ENCODE data around the gene NKX2-3.
A peak's percentile ranks its signal among the peaks of the same experiment; 100 is the strongest.

NKX2-3 gene

DNA sequence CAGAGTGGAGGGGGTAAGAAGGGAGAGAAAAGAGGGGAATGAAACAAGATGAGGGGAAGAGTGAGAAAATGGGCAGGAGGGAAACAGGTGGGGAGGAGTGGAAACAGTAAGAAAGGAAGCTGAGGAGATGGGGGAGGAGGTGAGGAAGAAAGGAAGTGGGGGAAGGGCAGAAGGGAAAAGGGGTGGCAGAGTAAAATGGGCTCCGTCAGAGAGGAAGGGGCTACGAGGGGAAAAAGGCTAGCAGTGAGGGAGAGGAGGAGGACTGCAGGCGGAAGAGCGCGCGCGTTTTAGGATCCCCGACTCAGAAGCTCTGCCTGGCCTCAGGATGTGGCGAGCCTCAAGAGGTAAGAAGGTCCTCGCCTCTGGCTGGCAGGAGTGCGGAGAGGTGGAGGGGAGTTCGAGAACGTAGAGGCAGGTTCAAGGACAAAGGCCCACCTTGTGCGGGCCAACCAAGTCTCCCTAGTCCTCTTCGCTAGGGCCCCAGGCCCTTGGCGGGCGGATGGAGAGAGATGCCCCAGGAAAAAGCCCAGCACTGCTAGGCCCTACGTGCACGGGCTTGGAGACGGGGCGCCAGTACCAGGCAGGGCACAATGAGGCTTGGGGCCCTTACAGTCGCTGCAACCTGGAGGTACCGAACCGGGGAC is 5.8 kb upstream of the NKX2-3 start:
- no peak for FAIRE-seq

DNA sequence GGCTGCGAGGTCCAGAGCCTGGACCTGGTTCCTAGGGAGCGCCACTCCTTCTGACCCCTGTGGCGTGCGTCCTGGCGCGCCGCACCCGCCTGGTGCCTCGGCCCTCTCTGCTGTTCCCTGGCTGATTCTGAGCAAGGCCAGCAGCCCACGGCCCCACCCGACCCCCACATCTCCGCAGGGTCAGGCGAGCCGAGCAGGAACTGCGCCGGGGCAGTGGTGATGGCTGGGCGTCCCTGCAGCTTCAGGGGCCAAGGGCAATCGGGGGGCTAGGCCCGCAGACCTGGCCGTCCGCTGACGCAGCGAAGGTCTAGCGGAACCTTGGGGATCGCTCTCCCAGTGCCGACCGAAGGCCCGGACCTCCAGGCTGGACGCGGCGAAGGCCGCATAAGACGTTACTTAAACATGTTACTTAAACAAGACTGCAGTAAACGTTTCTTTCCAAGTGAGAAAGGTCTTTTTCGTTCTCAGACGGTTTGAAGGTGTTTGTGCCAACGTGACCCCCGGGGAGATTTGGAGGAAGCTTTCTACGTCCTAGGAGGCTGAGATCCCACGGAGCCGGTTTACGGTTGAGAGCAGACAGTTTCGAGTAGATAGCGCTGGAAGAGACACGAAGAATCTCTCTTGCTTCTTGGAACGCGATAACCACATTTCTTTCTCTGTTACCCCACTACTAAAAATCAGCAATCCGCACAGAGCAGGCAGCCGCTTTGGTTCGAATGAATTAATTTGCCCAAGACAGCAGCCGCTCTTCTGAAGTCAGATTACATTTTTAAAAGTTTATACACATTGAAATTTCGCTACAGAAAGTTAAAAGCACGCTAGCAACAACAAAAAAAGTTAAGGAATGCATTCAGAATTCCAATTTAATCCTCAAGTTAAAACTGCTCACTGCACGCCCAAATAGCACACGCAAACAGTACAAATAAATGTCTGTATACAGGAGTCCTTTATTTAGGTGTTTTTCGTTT is 4.9 kb upstream of the NKX2-3 start:
- FAIRE-seq = no peak

DNA sequence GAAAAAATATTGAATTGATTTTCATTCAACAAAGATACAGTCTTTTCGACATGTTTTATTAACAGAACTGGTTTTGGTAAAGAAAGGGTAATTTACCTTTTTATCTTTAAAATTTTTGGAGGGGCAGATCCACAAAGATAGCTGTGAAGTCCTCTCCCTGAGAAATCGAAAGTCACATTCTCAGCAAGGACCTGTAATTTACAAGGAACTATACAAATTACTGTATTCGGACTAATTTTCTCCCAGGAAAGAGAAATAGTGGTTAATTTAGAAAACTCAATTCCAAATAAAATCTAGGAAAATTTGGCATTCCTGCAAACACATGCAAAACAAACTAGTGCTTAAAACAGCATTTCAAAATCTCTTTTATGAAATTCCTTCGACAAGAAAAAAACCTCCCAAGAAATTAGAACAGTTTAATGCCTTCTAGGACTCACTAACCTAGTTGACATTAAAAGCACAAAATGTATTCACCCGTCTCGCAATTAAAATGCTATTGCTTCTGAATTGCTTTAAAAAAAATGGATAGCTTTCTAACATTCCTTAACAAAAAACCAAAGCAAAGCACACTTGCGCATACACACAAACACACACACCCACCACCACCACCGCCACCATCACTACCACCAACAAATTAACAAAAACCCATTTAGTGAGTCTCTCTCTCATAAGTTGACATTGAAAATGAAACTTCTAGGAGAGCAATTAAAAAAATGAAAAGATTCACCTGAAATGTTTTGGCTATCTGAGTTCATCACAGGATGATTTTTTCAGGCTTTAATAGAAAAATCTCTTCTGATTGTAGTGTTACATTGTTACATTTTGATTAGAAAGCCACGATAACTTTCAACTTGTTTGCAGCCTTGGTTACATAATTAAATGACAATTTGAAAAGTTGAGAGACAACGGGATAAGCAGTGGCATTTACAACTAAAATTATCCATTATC is 4.0 kb upstream of the NKX2-3 start:
- peak; percentile 58 for FAIRE-seq

DNA sequence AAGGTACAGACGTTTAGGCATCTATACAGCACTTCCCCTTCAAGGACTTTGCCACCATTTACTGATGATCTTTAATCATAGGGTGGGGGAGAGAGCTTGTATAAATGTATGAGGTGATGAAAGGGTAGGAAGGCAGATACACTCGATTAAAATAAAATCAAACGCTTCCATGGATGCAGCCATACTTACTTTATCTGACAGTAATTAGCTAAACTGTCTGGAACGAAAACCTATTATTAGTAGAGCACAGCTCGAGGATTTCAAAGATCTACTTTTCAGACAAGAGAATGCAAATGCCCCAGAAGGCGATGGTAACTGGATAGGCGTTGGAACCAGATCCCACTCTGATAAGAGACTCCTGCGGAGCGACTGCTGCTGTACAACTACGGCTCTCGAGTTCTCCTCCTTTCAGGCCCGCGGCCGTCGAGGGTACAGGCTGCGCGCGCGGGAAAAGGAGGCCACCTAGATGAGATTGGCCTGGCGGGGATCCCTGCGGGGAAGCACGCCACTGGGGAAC is 3.1 kb upstream of the NKX2-3 start:
- FAIRE-seq = no peak

DNA sequence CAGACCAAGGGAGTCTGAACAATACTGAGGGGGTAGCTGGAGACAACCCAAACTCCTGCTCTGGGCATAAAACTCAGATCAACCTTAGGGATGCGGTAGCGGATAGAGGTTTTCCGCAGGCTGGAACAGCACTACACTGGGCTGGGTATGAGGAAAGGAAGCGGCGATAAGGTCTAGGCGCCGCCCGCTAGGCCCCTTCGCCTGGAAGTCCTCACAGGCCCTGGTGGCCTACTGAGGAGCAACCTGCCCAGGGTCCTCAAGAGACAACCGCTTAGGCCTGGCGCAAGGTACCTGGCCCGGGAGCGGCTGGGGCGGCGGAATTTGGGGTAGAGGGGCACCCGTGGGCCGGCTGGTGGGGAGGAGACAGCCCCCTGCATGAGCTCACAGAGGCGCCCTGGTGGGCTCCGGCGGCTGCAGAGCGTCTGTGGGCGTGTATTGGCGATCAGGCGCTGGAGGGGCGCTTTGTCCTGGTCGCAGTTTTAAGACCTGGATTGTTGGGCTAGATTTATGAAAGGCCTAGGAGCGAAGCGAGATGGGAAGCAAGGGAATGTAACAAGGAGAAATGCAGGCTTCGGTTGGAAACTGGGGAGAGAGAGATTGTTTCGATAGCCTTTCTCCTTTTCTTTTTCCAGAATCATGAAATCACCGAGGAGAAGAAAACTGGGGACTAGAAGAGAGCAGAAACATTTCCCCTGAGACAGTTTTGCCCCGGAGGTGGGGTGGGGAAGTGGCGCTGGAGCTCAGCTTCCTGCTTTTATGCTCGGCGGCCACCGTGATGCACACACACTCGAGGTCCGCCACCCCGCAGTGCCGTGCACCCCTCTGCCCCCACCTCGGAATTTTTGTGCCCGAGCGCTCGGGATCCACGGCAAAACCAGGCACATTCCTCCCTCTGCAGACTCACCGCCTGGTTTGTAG is 2.4 kb upstream of the NKX2-3 start:
- FAIRE-seq = no peak

DNA sequence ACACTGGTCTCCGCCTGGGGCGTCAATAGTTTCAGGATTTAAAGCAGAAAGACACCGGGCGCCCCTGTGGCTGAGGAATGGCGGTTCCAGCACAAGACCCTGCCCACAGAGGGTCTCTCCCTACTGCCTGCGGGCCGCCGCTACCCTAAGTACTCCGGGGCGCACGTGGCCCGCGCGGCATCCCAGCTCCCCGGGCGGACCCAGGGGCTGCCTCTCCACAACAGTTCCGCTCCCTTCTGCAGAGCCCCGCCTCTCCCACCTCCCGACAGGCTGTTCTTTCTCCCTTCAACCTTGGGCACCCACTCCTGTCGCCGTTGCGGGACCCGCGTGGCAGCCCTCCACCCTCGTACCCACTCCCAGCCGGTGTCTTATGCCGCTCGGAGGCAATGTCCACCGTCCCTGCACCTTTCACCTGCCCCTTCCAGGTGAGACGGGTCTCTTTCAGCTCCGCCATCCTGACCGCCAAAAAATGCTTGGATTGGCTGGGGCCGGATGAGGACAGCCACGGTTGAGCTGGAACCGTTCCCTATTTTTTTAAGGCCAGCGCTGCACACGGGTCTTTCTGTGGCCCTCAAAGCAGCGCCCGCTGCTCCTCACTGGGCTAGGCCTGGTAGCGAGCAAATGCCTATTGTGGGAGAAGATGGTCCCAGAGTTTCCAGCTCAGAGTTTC is 1.6 kb upstream of the NKX2-3 start:
- no peak for FAIRE-seq

DNA sequence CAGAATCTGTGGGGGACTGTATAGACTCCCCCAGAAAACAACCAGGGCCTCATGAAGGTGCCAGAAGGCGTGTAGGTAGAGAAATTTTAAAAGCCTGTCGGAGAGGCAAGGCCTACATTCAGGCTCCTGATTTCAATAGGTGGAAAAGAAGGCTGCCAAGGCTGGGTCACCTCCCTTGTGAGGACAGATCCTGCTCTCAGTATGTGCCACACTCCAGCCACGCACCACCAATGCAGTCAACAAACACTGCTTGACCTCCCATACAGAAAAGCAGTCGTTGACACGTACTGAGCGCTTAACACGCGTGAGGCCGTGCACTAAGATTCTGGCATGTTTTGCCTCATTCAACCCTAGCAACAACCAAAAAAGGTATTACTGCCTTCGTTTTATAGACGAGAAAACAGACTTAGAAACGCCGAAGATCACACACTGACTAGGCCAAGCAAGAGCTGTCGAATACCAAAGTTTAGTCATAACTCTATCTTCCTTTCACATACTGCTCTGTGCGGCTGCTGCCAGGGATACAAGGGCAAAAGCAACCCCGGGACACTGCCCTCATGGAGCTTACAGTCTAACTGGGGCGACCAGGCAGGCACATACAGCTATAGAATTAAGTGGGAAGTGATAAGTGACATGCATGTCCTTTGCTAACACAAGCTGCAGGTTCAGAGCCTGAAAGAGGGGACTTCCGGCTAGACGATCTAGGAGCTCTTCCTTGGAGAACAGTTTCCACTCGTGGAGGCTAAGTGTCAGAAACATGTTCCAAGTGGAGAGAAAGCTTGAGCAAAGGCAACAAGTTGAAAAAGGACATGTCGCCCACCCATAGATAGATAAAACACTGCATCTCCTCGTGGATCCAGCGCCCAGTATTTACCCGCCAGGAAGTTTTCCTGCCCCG is 797 bp upstream of the NKX2-3 start:
- FAIRE-seq = no peak

DNA sequence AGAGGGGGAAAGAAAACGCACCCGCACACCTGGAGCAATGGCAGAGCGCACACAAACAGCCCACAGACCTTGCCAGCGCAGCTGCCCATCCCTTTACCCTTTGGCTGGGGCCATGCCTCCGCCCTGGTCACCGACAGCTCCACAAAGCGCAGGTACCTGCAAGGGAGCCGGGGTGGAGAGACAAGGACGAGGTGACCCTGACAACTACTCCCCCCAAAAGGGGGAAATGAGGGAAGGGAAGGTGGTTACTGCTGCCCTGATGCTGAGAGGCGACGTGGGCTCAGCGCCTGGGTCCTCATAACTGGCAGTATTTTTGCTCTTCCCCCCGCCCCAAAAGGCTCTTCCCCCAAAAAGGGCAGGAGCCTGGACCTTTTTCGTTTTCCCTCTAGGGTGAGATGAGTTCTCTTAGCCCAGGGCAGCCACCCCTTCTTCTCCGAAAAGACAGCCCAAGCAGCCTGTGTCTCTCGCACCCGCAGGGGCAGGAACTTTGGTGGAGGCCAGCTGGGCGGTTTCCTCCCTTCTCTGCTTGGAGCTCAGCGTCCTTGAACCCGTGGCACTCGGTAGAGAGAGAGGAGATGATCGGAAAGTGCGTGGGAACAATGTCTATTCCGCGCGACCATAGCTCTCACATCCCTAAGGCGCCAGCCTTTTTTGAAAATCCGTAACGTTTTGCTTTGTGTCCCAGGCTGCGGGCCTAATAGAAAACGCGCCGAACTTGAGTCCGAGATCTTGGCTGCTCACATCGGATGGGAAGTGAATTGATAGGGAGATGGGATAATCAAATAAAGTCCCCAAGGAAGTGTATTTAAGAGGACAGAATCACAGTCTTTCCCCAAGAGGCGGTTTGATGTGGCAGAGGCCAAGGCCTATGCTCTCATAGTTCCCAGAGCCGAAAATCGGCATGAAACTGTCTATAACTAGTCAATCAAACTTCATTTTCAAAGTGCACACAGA is 1.0 kb downstream of the NKX2-3 start:
- FAIRE-seq = no peak

DNA sequence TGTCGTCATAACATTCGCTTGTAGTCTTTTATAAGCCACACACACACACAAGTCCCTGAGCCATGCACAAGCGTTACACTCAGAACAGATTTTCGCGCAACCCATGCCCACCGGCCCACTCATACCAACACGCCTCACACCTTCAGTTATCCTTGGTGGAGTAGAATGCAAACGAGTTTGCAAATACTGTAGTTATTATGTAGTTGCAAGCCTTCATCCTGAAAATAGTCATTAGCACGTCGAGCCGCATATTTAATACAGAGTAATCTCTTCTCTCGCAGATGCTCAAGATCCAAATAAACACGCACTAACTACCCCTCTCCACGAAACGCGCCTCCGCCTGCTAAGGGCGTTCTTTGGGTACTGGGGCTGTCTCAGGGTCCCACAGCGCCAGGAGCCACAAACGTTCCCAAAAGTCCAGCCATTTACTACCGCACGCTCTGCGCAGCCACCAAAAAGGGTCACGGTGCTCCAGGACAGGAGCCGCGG is 1.8 kb downstream of the NKX2-3 start:
- FAIRE-seq = no peak

DNA sequence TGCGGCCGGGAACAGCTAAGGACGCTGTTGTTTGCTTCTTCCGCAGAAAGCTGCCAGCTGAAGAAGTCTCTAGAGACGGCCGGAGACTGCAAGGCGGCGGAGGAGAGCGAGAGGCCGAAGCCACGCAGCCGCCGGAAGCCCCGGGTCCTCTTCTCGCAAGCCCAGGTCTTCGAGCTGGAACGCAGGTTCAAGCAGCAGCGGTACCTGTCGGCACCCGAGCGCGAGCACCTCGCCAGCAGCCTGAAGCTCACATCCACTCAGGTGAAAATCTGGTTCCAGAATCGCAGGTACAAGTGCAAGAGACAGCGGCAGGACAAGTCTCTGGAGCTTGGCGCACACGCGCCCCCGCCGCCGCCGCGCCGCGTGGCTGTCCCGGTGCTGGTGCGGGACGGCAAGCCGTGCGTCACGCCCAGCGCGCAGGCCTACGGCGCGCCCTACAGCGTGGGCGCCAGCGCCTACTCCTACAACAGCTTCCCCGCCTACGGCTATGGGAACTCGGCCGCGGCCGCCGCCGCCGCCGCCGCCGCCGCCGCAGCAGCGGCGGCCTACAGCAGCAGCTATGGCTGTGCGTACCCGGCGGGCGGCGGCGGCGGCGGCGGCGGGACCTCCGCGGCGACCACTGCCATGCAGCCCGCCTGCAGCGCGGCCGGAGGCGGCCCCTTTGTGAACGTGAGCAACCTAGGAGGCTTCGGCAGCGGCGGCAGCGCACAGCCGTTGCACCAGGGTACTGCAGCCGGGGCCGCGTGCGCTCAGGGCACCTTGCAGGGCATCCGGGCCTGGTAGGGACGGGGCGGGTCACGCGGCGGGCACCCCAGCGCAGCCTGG is 2.4 kb downstream of the NKX2-3 start:
- no peak for FAIRE-seq

DNA sequence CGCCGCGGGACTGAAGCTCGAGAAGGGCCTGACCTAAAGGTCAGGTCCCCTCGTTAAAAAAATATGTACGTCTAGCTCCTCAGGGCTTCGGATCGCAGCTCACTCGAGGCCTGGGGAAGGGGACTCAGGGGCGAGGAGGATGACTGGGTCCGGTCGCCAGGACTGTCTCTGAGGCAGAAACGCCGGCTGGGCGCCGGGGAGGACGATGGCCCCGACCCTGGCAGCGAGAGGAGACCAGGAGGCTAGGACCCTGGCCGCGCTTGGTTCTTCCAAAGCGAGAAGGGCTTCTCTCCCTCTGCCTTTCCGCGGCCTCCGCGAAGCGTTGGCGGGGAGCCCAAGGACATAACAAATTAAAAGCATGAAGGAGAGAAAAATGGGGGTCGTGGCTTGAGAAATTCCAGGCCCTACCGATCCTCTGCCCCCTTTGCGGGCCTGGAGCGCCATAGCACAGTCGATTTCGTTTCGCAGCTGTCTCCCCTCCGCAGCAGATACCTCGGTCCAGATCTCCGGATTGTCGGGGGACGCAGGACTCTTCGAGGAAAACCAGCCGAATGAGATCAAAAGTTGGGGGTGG is 3.1 kb downstream of the NKX2-3 start:
- FAIRE-seq = no peak

DNA sequence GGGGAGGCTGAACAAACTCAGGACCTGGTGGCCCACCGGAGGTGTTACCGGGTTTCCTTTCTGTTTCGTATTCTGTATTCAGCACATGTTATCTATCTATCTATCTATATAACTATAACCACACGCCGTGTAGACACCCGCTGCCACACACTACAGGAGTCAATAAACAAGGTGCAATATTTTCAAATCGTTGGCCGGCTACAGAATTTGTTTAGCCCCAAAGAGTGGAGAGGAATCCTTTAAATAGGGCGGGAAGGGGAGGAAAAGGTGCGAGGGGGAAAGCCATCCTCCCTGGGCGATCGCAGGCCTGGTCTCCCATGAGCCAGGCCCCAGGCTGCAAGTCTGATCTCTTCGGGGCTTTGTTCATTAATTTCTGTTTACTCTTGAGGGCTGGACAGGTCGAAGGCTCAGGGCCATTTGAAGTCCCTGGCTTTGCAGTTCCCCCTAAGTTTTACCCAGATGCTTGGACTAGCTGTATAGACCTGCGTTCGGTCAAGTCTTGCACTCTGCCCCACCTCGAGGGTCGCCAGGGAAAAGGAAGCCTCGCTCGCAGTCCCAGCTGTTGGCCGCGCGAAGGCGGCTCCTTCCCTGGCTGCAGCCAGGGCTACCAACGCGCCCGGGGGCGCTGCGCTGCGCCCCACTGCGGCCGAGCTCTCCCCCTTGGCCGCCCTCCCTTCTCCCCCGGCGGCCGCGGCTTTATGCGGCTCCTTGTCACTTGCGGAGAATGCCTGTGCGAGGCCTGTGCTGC is 3.8 kb downstream of the NKX2-3 start:
- FAIRE-seq = no peak

DNA sequence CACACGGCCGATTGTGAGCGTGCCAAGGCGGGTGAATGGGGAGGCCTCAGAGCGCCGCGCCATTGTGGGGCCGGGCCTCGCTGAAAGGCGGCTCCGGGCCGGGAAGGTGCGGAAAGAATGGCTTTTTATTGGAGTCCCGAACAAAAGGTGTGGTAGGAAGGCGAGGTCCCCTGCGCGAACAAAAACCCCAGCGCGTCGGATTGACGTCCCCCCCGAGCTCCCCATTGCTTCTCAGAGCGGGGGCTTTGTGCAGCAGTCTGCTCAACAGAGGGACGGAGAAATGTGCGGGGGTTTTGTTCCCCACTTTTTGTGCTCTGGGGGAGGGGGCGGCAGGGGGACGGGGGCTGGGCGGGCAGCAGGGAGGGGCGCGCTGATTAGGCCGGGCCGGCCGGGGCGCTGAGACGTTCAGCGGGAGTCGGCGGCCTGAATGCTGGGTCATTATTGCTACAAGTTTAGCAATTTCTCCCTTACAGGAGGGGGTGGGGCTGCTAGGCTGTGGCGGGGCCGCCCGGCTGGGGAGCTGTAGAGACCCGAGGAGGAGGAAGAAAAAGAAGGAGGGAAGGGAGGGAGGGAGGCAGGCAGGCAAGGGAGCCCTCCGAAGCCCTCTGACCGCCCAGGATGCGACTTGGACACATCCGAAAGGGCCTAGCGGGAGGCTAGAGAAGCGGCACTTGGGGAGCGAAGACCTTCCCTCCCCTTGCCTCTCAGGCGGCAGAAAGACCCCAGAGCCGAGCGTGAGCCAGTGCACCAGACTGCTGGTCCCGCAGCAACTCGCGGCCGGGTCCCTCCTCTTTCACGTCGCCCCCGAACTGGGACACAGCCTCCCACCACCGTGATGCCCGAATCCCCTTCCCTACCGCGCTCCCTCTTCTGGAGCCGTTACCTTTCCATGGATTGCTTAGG is 4.6 kb downstream of the NKX2-3 start:
- no peak for FAIRE-seq

DNA sequence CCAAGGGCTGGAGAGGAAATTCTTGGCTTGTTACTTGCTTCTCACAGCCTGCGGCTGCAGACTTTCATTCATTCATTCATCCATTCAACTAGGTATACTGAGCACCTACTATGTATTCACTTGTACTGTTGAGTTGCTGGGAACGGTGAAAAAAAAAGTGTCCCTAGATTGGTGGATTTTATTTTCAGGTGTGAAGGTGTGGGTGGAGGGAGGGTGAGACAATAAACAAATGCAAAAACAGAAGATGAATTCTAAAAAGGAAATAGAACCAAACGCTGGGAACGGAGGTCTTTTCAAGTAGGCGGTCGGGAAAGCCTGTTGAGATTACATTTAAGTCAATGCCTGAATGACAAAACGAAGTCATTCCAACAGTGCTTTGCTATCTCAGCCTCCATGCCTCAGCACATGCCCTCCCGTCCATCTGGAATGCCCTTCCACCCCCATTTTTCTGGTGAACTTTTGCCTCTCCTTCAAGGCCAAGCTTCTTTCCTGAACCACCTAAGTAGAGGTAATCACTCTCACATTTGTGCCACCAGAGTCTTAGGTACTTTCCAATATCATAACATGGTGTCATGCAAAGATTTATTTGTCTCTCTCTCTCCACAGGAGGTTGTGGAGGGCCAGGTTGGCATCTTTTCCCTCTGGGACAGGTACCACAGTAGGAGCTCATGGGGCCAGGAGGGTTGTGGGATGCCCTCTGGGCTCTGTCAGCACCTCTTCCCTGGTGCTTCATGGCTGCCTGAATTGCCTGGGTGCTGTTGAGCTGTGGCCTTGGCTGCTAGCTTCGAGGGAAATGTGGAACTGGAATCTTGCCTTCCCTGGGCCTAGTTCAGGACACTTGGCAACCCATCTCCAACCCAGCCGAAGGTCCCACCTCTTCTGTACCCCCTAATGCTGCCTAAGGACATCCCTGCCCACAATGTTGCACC is 5.5 kb downstream of the NKX2-3 start:
- FAIRE-seq = no peak
